ENCODE measurements around the gene C1orf35. TPM values are rescaled to one million over a fixed set of nuclear protein-coding genes. Genes with fewer than 3 reads are reported as not detected.

C1orf35 gene
- total RNA-seq, result 8.9 TPM
- long read RNA-seq, transcript C1orf35-201 (8 exons, 1,427 nt), result major isoform, 10 of 32 reads
- long read RNA-seq, partial matches to known transcripts, result 13 of 32 reads
- long read RNA-seq, other reads (novel, unspliced or antisense), result 8 of 32 reads

GRCh38 chr1:228102791-228103620, at the start of gene C1orf35:
C1orf35 (minus strand) TSS chr1:228103325; CDS start chr1:228103227, 98 bp downstream.
- intact Hi-C loops (cut with DNase I), result loop anchor here (5.0 kb wide), 1 partner anchor 34 kb away; no protein-coding TSS in a partner anchor
- peak; percentile 95 for DNase-seq (ENCODE audit: low spot score)

- DNase-seq (ENCODE audit: low spot score), result no peak
- intact Hi-C loops (cut with DNase I), result no loop called here
Measured at GRCh38 chr1:228152918-228153258, 49.8 kb upstream of the C1orf35 start.

GRCh38 chr1:228152097-228152917, 49.2 kb upstream of the C1orf35 start:
- intact Hi-C loops (cut with DNase I), result no loop called here
- DNase-seq (ENCODE audit: low spot score), result peak; percentile 70

- peak; percentile 71 for DNase-seq (ENCODE audit: low spot score)
- intact Hi-C loops (cut with DNase I), result no loop called here
Measured at GRCh38 chr1:228151180-228151925, 48.2 kb upstream of the C1orf35 start.

- peak; percentile 85 for DNase-seq (ENCODE audit: low spot score)
- intact Hi-C loops (cut with DNase I), result no loop called here
Measured at GRCh38 chr1:228150461-228151179, 47.5 kb upstream of the C1orf35 start.

DNA sequence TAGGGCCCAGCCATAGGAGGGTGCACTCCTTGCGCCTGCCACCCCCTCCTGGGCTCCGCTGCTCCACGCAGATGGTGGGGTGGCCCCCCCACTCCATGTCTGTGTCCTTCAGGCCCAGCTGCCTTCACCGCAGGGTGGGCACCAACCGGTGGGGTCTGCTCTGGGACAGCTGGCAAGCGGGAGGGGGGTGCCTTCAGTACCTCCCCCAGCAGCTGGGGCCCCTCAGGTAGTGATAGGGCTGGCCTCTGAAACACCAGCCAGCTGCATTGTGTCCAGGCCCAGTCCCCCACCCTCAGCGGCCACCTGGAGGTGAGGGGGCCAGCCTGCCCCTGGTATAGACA, 47.0 kb upstream of the C1orf35 start:
- intact Hi-C loops (cut with DNase I), result no loop called here
- peak; percentile 75 for DNase-seq (ENCODE audit: low spot score)

GRCh38 chr1:228149406-228150119, 46.4 kb upstream of the C1orf35 start, which contains the start of gene GJC2:
GJC2 (plus strand) TSS chr1:228149930; CDS start chr1:228157759, 7,829 bp downstream.
- peak; percentile 78 for DNase-seq (ENCODE audit: low spot score)
- intact Hi-C loops (cut with DNase I), result loop anchor here (2.0 kb wide), 1 partner anchor 13 kb away; no protein-coding TSS in a partner anchor

DNA sequence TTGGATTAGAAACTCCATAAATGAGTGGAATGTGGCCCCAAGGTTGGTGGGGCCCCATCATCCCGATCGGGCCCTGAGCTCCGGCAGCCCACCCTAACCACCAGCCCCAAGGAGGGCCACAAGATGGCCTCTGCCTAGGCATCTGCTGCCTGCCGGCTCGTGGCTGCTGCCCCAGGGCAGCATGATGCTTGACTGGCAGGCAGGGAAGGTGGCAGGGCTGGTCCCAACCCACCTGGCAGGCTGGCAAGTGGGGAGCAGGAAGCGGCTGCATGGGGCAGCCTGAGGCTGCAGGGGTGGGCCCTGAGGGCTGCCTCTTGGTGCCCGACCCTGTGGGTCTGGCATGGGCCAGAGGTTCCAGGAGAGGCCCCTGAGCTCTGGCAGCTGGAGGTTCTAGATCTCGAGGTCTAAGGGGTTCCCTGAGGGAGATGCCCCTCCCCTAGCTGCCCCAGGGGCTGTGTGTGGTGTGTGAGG, 45.8 kb upstream of the C1orf35 start:
- intact Hi-C loops (cut with DNase I), result loop anchor here (2.0 kb wide), 1 partner anchor 14 kb away; no protein-coding TSS in a partner anchor
- peak; percentile 72 for DNase-seq (ENCODE audit: low spot score)

DNA sequence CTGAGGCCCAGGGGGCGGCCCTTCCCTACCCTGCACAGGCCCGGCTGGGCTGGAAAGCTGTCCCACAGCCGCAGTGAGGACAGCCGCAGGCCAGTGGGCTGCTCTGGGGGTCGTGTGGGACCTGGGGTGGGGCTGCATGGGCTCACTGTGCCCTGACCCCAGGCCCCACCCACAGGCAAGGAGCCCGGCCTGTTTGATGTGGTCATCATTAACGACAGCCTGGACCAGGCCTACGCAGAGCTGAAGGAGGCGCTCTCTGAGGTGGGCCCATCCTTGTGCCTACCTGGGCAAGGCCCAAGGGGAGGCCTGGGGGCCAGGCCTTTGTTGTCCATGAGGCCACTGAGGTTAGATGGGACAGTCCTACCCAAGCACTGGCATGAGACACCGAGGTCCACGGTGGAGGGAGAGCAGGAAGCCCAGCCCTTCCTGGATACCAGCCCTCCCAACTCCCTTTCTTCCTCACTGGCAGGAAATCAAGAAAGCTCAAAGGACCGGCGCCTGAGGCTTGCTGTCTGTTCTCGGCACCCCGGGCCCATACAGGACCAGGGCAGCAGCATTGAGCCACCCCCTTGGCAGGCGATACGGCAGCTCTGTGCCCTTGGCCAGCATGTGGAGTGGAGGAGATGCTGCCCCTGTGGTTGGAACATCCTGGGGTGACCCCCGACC, 45.2 kb upstream of the C1orf35 start:
- DNase-seq (ENCODE audit: low spot score), result no peak
- intact Hi-C loops (cut with DNase I), result loop anchor here (2.0 kb wide), 1 partner anchor 14 kb away; no protein-coding TSS in a partner anchor

DNA sequence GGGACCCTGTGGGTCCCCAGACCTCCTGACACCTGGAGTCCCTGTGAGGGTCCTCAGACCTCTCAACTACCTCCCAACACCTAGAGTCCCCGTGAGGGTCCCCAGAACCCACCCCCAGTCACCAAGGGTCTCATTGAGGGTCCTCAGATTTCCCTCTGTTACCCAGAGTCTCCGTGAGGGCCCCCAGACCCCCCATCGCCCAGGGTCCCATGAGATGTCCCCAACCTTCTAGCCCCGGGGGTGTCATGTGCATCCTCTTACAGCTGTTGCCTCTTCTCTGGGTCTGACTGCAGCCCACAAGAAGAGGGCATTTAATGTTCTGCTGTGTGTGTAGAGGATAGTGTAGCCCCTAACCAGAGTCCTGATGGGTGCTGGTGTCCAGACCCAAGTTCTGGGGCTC, 44.6 kb upstream of the C1orf35 start:
- DNase-seq (ENCODE audit: low spot score), result peak; percentile 47
- intact Hi-C loops (cut with DNase I), result loop anchor here (2.0 kb wide), 1 partner anchor 15 kb away; no protein-coding TSS in a partner anchor

DNA sequence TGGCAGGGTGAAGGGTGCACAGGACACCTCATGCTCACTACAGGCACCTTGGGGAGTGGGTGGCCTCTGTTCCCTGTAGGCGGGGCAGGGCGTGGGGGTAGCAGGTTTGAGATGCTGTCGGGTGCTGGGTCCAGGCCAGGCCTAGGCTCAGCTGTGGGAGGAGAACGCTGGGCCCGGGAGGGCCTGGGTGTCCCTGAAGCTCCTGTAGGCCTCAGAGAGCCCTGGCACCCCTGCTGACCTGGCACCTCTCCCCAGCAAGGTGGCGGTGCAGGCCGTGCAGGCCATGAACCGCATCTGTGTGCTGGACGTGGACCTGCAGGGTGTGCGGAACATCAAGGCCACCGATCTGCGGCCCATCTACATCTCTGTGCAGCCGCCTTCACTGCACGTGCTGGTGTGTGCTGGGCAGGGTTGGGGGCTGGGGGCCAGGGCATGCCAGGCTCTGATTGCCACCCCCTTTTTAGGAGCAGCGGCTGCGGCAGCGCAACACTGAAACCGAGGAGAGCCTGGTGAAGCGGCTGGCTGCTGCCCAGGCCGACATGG, 44.1 kb upstream of the C1orf35 start:
- intact Hi-C loops (cut with DNase I), result no loop called here
- DNase-seq (ENCODE audit: low spot score), result no peak

GRCh38 chr1:228146417-228147150, 43.5 kb upstream of the C1orf35 start:
- no peak for DNase-seq (ENCODE audit: low spot score)
- intact Hi-C loops (cut with DNase I), result no loop called here

DNA sequence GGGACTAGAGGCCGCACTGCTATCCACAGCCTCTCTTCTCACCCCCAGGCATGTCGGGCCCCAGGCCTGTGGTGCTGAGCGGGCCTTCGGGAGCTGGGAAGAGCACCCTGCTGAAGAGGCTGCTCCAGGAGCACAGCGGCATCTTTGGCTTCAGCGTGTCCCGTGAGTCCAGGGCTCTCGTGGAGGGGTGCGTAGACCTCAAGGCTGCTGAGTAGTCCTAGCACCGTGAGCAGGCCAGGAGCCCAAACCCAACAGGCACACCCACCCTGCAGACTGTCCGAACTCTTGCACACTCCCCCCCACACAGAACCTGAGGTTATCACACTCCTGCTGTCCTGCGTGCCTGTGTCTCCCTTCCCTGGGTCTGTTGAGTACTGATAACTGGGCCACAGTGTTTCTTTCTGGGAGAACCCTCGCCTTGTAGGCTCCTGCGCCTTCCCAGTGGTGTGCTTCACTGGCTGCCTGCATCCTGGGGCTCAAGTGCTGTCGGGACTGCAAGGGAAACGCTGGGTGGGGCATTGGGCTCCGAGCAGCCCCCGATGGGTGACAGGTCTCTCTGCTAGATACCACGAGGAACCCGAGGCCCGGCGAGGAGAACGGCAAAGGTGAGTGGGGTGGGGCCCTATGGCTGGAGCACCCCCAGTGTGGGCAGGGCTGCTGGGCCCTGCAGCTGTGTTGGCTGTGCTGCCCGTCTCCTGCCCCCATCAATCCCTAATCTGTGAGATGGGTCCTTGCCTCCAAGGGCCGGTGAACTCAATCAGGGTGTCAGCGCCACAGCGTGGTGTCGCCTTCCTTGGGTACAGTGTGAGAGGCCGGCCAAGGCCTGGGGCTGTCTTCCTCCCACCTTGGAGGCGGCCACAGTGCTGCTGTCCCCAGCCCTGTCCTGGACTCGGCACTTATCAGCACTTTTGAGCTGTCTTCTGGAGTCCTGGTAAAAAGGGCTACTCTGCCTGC, 42.6 kb upstream of the C1orf35 start:
- peak; percentile 69 for DNase-seq (ENCODE audit: low spot score)
- intact Hi-C loops (cut with DNase I), result no loop called here

DNA sequence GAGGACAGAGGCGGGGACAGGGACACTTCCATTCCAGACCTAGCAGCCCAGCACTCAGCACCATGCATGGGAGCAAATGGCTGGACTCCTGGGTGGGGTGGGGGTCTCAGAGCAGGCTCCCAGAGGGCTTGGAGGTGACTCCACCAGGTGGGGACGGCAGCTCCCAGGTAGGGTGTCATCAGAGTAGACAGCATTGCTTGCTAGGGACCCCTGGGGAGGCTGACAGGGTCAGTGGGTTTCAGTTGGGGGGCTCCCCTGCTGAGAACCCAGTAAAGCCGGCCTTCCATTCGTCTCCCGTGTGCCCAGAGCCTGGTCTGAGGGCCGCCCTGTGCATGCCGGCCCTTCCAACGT, 41.8 kb upstream of the C1orf35 start:
- intact Hi-C loops (cut with DNase I), result no loop called here
- peak; percentile 39 for DNase-seq (ENCODE audit: low spot score)

GRCh38 chr1:228144193-228144992, 41.3 kb upstream of the C1orf35 start:
- DNase-seq (ENCODE audit: low spot score), result peak; percentile 71
- intact Hi-C loops (cut with DNase I), result no loop called here

Data from cardiac septum (tissue), 1 donor.